Measurements from ENCODE around the gene TUBA4A. TPM values are rescaled to one million over a fixed set of nuclear protein-coding genes. Genes with fewer than 3 reads are reported as not detected.

TUBA4A gene
- total RNA-seq, 1 experiment from 2014 or later, result 40.8 TPM

GRCh38 chr2:219219784-219220532, 33.8 kb downstream of the TUBA4A start:
- Mint-ChIP-seq H3K36me3 (peaks cover 38% of the 10 kb centered on the region), H3K4me1 (peaks cover 25% of the 10 kb centered on the region), H3K27me3 (ENCODE audit: low read depth) (no peaks in the 10 kb centered on the region), H3K9me3 (no peaks in the 10 kb centered on the region), H3K27ac (no peak overlapping the region), H3K4me3 (no peak overlapping the region)
- ChIA-PET POLR2A (interaction anchor here (1.0 to 3.0 kb wide), 7 partner anchors 10 to 264 kb away, joined by 4 to 21 read pairs (median 11); partner anchors contain the start of genes ANKZF1, ATG9A, DNAJB2 and DNPEP), CTCF (interaction anchor here (1.4 to 2.8 kb wide), 4 partner anchors 32 to 311 kb away, joined by 3 to 24 read pairs (median 8); partner anchors contain the start of gene TUBA4B)
- DNase-seq (ENCODE audit: low spot score), result no peak
- no peak for ATAC-seq
- TF ChIP-seq TCF7 (CRISPR knock-in tag; IDR thresholded peaks at IDR 0.05; ENCODE audit: low read depth), result no peak
- TF ChIP-seq ZNF281 (CRISPR knock-in tag; IDR thresholded peaks at IDR 0.05), result no peak
- TF ChIP-seq ZNF317 (CRISPR knock-in tag; IDR thresholded peaks at IDR 0.05; ENCODE audit: borderline replicate concordance, low read depth), result no peak
- TF ChIP-seq ATF6 (CRISPR knock-in tag; IDR thresholded peaks at IDR 0.05), result no peak
- TF ChIP-seq NFE2L1 (CRISPR knock-in tag; IDR thresholded peaks at IDR 0.05), result no peak
- no peak for TF ChIP-seq TP53 (CRISPR knock-in tag; IDR thresholded peaks at IDR 0.05)
- TF ChIP-seq RELA (CRISPR knock-in tag; IDR thresholded peaks at IDR 0.05; ENCODE audit: borderline replicate concordance), result no peak
- TF ChIP-seq CREB1 (CRISPR knock-in tag; IDR thresholded peaks at IDR 0.05), result no peak
- TF ChIP-seq SMAD4 (CRISPR knock-in tag; IDR thresholded peaks at IDR 0.05), result no peak
- no peak for TF ChIP-seq HMGA2 (CRISPR knock-in tag; IDR thresholded peaks at IDR 0.05)
- TF ChIP-seq, protein P1, sequence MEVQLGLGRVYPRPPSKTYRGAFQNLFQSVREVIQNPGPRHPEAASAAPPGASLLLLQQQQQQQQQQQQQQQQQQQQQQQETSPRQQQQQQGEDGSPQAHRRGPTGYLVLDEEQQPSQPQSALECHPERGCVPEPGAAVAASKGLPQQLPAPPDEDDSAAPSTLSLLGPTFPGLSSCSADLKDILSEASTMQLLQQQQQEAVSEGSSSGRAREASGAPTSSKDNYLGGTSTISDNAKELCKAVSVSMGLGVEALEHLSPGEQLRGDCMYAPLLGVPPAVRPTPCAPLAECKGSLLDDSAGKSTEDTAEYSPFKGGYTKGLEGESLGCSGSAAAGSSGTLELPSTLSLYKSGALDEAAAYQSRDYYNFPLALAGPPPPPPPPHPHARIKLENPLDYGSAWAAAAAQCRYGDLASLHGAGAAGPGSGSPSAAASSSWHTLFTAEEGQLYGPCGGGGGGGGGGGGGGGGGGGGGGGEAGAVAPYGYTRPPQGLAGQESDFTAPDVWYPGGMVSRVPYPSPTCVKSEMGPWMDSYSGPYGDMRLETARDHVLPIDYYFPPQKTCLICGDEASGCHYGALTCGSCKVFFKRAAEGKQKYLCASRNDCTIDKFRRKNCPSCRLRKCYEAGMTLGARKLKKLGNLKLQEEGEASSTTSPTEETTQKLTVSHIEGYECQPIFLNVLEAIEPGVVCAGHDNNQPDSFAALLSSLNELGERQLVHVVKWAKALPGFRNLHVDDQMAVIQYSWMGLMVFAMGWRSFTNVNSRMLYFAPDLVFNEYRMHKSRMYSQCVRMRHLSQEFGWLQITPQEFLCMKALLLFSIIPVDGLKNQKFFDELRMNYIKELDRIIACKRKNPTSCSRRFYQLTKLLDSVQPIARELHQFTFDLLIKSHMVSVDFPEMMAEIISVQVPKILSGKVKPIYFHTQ (CRISPR knock-in tag; IDR thresholded peaks at IDR 0.05), result no peak
- TF ChIP-seq CBFB (CRISPR knock-in tag; IDR thresholded peaks at IDR 0.05; ENCODE audit: low read depth), result no peak
- no peak for TF ChIP-seq GABPB1 (CRISPR knock-in tag; IDR thresholded peaks at IDR 0.05)
- TF ChIP-seq ERG (CRISPR knock-in tag; IDR thresholded peaks at IDR 0.05), result no peak
- no peak for TF ChIP-seq E2F4 (CRISPR knock-in tag; IDR thresholded peaks at IDR 0.05; ENCODE audit: borderline replicate concordance, low read depth)
- TF ChIP-seq, protein P2, sequence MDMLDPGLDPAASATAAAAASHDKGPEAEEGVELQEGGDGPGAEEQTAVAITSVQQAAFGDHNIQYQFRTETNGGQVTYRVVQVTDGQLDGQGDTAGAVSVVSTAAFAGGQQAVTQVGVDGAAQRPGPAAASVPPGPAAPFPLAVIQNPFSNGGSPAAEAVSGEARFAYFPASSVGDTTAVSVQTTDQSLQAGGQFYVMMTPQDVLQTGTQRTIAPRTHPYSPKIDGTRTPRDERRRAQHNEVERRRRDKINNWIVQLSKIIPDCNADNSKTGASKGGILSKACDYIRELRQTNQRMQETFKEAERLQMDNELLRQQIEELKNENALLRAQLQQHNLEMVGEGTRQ (CRISPR knock-in tag; IDR thresholded peaks at IDR 0.05), result no peak
- no peak for TF ChIP-seq SP1 (CRISPR knock-in tag; conservative IDR thresholded peaks at IDR 0.05)
- TF ChIP-seq PREB (CRISPR knock-in tag; IDR thresholded peaks at IDR 0.05; ENCODE audit: borderline replicate concordance), result no peak

Data from WTC11 (cell line).